ENCODE data around the gene UBE2L5. TPM values are rescaled to one million over a fixed set of nuclear protein-coding genes. Genes with fewer than 3 reads are reported as not detected.

UBE2L5 gene
- total RNA-seq, 2 experiments from 2014 or later, result not detected

DNA sequence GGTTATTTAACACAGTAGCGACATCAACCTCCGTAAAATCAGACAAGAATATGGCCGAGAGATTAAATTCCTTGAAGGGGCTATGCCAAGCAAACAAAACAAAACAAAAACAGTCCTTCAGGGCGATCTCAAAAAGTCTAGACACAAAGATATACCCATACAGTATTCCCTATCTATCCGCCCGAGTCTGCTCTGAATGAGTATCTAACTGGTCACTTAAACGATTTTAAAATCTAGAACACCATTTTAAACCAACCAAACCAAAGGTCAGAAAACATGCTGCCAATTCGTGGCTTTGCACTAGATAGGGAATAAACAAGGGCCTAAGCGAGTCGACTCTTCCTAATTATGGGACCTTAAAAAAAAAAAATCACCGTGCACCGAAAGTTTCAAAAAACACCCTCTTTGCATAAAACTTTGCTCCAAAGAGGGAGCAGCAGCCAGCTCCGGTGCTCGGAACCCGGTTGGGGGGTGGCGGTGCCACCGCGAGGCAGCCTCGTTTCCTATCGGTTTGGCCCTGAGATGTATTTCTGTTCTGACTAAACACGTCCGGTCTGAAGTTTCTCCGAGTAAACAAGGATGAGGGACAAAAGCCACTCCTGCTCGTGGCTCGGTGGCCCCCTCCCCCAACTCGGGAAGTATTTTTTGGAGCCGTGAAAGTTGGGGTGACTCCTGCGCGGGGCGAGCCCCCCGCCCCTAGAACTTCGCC lies 41.6 kb downstream of the UBE2L5 start:
- ChIA-PET POLR2A (interaction anchor here (0.5 to 3.4 kb wide), 5 partner anchors 8 to 558 kb away, joined by 3 to 32 read pairs (median 4); partner anchors contain the start of gene USPL1), CTCF (interaction anchor here (0.8 kb wide), 1 partner anchor 305 kb away, joined by 3 read pairs; no protein-coding TSS in a partner anchor)

GRCh38 chr13:30464496-30465342 lies 42.4 kb downstream of the UBE2L5 start:
- POLR2A ChIA-PET, result interaction anchor here (0.6 to 3.4 kb wide), 5 partner anchors 9 to 196 kb away, joined by 3 to 32 read pairs (median 4); partner anchors contain the start of gene USPL1
- CTCF ChIA-PET, result interaction anchor here (0.8 kb wide), 1 partner anchor 306 kb away, joined by 3 read pairs; no protein-coding TSS in a partner anchor

DNA sequence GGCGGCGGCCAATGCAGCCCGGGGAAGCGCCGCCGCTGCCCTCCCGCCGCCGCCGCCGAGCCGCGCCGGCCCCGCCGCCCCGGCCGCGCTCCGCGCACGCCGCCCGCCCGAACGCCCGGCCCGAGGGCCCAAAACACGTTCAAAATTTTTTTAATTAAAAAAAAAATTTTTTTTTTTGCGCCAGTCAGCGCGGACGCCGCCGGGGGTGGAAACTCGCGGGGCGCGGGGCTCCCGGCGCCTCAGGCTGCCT lies 43.0 kb downstream of the UBE2L5 start:
- ChIA-PET CTCF (interaction anchor here (1.2 kb wide), 1 partner anchor 152 kb away, joined by 5 read pairs; the partner anchor contains the start of gene USPL1), POLR2A (interaction anchor here (0.9 to 3.4 kb wide), 4 partner anchors 70 to 152 kb away, joined by 3 to 32 read pairs (median 4); partner anchors contain the start of gene USPL1)

DNA sequence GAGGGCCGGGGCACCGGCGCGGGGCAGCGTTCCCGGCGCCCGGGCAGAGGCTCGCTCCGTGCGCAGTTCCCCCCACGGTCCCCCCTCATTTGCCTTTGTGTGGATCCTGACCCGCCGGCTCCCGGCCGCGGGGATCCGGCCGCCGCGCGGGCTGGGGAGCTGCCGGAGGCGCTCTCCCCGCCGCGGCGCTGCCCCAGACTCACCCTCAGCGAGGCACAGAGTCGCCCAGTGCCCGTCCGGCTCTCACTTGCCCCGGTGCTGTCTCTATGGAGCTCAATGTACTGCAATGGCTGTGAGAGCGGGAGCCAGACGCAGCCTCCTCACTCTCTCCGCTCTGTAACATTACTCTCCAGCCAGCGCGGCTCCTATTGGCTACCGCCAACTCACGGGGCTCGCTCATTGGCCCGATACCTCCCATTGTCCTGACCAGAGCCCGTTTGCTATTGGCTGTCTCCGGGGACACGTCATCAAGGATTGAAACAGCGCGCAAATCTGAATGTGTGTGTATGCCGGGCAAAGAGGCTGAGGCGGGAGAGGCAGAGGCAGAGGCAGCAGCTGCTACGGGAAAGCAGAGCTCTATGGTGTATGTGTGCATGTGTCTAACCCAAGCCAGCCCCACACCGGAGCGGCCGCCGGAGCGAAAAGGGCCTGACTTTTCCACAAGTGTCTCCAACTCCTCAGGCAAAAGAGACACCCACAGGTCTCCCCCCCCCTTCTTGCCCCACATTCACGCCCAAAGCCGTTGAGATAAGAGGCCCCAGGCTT lies 43.5 kb downstream of the UBE2L5 start, which contains the start of gene HMGB1:
HMGB1 (minus strand) TSS at position 344 of the 765 bp plus-strand sequence. CDS start 2,256 bp downstream, outside the sequence.
- ChIA-PET POLR2A (interaction anchor here (0.8 to 3.4 kb wide), 4 partner anchors 71 to 902 kb away, joined by 3 to 32 read pairs (median 5); partner anchors contain the start of gene USPL1), CTCF (interaction anchor here (1.2 kb wide), 1 partner anchor 152 kb away, joined by 5 read pairs; the partner anchor contains the start of gene USPL1)

GRCh38 chr13:30466358-30466714 lies 44.0 kb downstream of the UBE2L5 start:
- POLR2A ChIA-PET, result interaction anchor here (0.8 to 3.4 kb wide), 2 partner anchors 151 to 903 kb away, joined by 6 to 32 read pairs; partner anchors contain the start of gene USPL1
- CTCF ChIA-PET, result interaction anchor here (1.2 kb wide), 1 partner anchor 151 kb away, joined by 5 read pairs; the partner anchor contains the start of gene USPL1

- ChIA-PET CTCF (interaction anchor here (0.6 kb wide), 1 partner anchor 26 kb away, joined by 3 read pairs; no protein-coding TSS in a partner anchor), POLR2A (interaction anchor here (1.1 to 3.4 kb wide), 2 partner anchors 72 to 150 kb away, joined by 3 to 32 read pairs; partner anchors contain the start of gene USPL1)
Observed at GRCh38 chr13:30466841-30467252, 44.6 kb downstream of the UBE2L5 start.

DNA sequence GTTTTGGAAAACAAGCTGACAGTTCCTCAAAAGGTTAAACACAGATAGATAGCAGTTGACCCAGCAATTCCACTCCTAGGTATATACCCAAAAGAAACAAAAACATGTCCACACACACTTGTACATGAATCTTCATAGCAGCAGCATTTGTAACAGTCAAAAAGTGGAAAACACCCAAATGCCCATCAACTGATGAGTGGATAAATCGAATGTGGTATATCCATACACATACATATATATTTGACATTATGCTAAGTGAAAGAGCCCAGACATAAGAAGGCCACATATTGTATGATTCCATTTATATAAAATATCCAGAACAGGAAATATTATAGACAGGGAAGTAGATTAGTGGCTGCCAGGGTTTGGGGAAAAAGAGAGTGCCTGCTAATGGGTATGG lies 51.4 kb downstream of the UBE2L5 start:
- ChIA-PET CTCF (no interaction called here), POLR2A (no interaction called here)

DNA sequence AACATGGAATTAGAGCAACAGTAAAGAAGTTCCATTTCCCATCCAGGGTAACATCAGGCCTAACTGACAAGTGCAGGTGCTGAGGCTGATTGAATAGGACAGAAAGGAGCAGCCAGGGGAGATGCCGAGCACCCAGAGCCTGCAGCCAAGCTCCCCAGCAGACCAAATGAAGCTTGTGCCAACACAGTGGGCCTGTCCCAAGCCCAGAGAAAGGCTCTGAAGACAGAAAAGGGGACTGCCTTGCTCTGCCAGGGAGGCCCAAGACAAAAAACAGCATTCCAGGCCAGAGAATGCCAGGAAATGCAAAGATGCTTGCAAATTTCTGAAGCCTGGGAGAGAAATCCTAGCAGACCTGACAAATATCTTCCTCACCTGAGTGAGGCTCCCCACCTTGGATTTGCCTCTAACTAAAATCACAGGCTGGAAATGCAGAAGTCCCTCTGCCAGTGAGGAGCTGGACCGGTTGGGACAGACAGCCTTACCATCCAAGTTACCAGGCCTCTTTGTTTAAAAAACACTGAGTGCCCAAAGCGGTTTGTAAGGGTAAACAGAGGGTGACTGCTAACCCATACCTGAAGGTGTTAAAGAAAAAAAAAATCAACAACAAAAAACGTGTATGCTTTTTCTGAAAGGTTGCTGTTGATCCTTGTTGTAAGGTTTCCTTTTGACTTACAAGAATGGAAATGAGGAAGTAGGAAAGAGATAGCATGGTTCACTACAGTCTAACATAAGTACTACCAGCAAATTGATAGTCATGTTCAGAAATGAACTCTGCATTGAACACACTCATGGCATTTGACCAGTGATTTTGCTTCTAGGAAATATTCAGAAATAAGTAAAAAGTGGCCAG lies 55.3 kb downstream of the UBE2L5 start:
- ChIA-PET CTCF (no interaction called here), POLR2A (no interaction called here)

Other genes with a start within 250 kb of the UBE2L5 start
- gene KATNAL1, start 114.9 kb upstream of the UBE2L5 start, total RNA-seq, result 10 to 100 TPM; 10.6 to 12.3 TPM
- gene HMGB1, start 43.4 kb downstream of the UBE2L5 start, total RNA-seq, result 100 to 1,000 TPM; 743 to 745 TPM
- gene USPL1, start 195.4 kb downstream of the UBE2L5 start, total RNA-seq, result 10 to 100 TPM; 16.1 to 16.9 TPM

Data from activated CD8-positive, alpha-beta memory T cell treated with anti-CD3 and anti-CD28 coated beads for 36 hours (primary cell).